Muscle layer of duodenum (tissue), 2 donors: Measurements from ENCODE around the gene ATF3.

ENCODE experiments used
- H3K27ac ChIP-seq: one replicate; pipeline ENCODE4 v1.7.0; 2013; ENCODE audit warnings: mild to moderate bottlenecking, low read length
- H3K27me3 ChIP-seq: one replicate; pipeline ENCODE4 v1.7.0; 2013; ENCODE audit warnings: low read depth, mild to moderate bottlenecking, control low read depth, low read length
- H3K36me3 ChIP-seq, 2 donors: one replicate each; pipeline ENCODE4 v1.7.0; 2013; ENCODE audit warnings: low read length in 2 of 2, control low read depth in 1 of 2, mild to moderate bottlenecking in 1 of 2; ENCODE audit not compliant: insufficient read depth in 2 of 2, control insufficient read depth in 1 of 2
- H3K4me1 ChIP-seq, 2 donors: one replicate each; pipeline ENCODE4 v1.7.0; 2013; ENCODE audit warnings: low read length in 2 of 2, mild to moderate bottlenecking in 2 of 2, control low read depth in 1 of 2, moderate library complexity in 1 of 2; ENCODE audit not compliant: insufficient read depth in 2 of 2, control insufficient read depth in 1 of 2
- H3K4me3 ChIP-seq, 2 donors: one replicate each; pipeline ENCODE4 v1.7.0; 2013; ENCODE audit warnings: low read length in 2 of 2, low read depth in 1 of 2, mild to moderate bottlenecking in 1 of 2
- H3K9me3 ChIP-seq, 2 donors: one replicate each; pipeline ENCODE4 v1.7.0; 2013; ENCODE audit warnings: low read length in 2 of 2, control low read depth in 1 of 2, mild to moderate bottlenecking in 1 of 2; ENCODE audit not compliant: control insufficient read depth in 1 of 2
- donor health status: healthy.

The ATF3 gene

GRCh38 chr1:212621949-212622305 lies 13.4 kb downstream of the ATF3 start:
- no peaks in the 10 kb centered on the region for H3K9me3 ChIP-seq
- H3K36me3 ChIP-seq, result peaks cover 33 to 40% of the 10 kb centered on the region in 2 donors
- no peaks in the 10 kb centered on the region for H3K4me1 ChIP-seq
- no peak overlapping the region for H3K27ac ChIP-seq
- no peak overlapping the region for H3K4me3 ChIP-seq
- H3K27me3 ChIP-seq, result no peaks in the 10 kb centered on the region

DNA sequence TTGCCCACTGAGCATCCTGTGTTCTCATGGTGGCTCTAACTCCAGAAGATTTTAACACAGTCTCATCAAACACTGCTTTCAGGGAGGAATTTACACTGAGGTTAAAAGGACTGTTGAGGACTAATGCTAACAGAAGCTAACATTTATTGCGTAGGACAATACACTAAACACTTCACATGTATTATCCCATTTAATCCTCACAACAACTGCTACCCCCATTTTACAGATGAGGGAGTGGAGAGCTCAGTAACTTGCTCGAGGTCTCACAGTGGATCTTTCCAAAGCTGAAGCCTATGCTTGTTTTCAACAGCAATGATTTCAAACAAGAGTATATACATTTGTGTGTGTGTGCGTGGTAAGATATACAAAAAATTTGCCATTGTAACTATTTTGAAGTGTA lies 13.9 kb downstream of the ATF3 start:
- Histone ChIP-seq H3K4me3 (no peak overlapping the region), H3K36me3 (peaks cover 28 to 35% of the 10 kb centered on the region in 2 donors), H3K9me3 (no peaks in the 10 kb centered on the region), H3K27me3 (no peaks in the 10 kb centered on the region), H3K27ac (no peak overlapping the region), H3K4me1 (no peaks in the 10 kb centered on the region)

- Histone ChIP-seq H3K9me3 (no peaks in the 10 kb centered on the region), H3K4me3 (no peak overlapping the region), H3K4me1 (no peaks in the 10 kb centered on the region), H3K36me3 (peaks cover 25 to 31% of the 10 kb centered on the region in 2 donors), H3K27me3 (no peaks in the 10 kb centered on the region), H3K27ac (no peak overlapping the region)
Observed at GRCh38 chr1:212622906-212623305, 14.3 kb downstream of the ATF3 start.

GRCh38 chr1:212623603-212624002 lies 15.0 kb downstream of the ATF3 start:
- Histone ChIP-seq H3K4me3 (no peak overlapping the region), H3K4me1 (no peaks in the 10 kb centered on the region), H3K27me3 (no peaks in the 10 kb centered on the region), H3K9me3 (no peaks in the 10 kb centered on the region), H3K27ac (no peak overlapping the region), H3K36me3 (peaks cover 18 to 24% of the 10 kb centered on the region in 2 donors)

DNA sequence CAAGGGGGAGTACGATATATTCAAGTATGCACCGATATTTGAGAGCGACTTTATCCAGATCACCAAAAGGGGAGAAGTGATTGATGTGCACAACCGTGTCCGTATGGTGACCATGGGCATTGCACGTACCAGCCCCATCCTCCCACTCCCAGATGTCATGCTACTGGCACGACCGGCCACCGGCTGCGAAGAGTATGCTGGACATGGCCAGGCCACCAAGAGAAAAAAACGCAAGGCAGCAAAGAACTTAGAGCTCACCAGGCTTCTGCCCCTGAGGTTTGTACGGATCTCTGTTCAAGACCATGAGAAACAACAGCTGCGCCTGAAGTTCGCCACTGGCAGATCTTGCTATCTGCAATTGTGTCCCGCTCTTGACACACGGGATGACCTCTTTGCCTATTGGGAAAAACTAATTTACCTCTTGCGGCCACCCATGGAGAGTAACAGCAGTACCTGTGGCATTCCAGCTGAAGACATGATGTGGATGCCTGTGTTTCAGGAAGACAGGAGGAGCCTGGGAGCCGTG lies 16.5 kb downstream of the ATF3 start:
- Histone ChIP-seq H3K27me3 (no peaks in the 10 kb centered on the region), H3K27ac (no peak overlapping the region), H3K9me3 (no peaks in the 10 kb centered on the region), H3K36me3 (peaks cover 7 to 10% of the 10 kb centered on the region in 2 donors), H3K4me1 (no peaks in the 10 kb centered on the region), H3K4me3 (no peak overlapping the region)

DNA sequence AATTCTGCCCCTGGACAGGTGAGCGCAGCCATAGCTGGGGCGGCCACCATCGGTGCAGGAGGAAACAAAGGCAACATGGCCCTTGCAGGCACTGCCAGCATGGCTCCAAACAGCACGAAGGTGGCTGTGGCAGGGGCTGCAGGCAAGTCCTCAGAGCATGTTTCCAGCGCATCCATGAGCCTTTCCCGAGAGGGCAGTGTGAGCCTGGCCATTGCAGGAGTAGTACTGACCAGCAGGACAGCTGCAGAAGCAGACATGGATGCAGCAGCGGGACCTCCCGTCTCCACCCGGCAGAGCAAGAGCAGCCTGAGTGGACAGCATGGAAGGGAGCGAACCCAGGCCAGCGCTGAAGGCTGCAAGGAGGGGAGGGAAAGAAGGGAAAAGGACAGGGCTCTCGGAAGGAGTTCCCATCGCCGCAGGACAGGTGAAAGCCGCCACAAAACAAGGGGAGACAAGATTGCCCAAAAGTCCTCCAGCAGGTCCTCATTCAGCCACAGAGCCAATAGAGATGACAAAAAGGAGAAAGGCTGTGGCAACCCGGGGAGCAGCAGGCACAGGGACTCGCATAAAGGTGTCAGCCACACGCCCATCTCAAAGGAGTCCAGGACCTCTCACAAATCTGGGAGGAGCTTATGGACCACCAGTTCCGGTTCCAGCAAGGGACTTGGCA lies 17.4 kb downstream of the ATF3 start:
- Histone ChIP-seq H3K36me3 (peaks cover 2 to 3% of the 10 kb centered on the region in 2 donors), H3K4me3 (no peak overlapping the region), H3K27me3 (no peaks in the 10 kb centered on the region), H3K27ac (no peak overlapping the region), H3K4me1 (no peaks in the 10 kb centered on the region), H3K9me3 (no peaks in the 10 kb centered on the region)

- H3K36me3 ChIP-seq, result no peaks in the 10 kb centered on the region
- no peak overlapping the region for H3K27ac ChIP-seq
- H3K4me3 ChIP-seq, result no peak overlapping the region
- H3K9me3 ChIP-seq, result no peaks in the 10 kb centered on the region
- no peaks in the 10 kb centered on the region for H3K4me1 ChIP-seq
- no peaks in the 10 kb centered on the region for H3K27me3 ChIP-seq
Observed at GRCh38 chr1:212628046-212628445, 19.5 kb downstream of the ATF3 start.

GRCh38 chr1:212628813-212629415 lies 20.4 kb downstream of the ATF3 start:
- H3K27me3 ChIP-seq, result no peaks in the 10 kb centered on the region
- no peak overlapping the region for H3K27ac ChIP-seq
- H3K9me3 ChIP-seq, result no peaks in the 10 kb centered on the region
- H3K4me1 ChIP-seq, result no peaks in the 10 kb centered on the region
- H3K4me3 ChIP-seq, result no peak overlapping the region
- H3K36me3 ChIP-seq, result no peaks in the 10 kb centered on the region

DNA sequence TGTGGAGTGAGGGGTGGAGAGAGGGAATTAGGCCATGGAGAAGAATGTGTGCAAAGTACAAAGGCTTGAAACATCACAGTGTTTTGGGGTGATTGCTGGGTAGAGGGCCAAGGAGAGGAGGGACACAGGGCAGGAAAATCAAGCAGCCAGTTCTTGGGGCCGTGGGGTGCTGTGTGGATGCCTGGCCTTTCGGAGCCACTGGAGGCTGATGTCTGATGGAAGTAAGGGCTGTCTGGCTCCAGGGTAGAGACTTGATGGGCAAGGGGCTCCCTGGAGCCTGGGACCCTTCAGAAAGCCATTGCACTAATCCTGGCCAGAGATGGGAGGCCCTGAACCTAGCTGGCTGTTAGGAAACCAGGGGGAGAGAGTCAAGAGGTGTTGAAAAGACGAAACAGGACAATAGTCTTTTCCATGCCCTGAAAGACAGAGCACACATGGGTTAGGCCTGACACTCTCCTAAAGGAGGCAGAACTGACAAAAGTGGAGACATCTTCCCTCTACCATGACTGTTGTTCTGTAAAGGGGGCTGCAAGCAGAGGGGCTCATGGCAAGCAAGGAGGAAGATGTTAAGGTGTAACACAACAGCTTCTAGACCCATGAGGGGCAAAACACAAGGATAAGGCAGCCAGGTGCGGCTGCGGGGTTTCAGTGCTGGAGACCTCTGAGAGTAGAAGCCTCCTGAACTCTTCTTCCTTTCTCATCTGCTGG lies 21.0 kb downstream of the ATF3 start:
- H3K27me3 ChIP-seq, result no peaks in the 10 kb centered on the region
- no peak overlapping the region for H3K4me3 ChIP-seq
- H3K9me3 ChIP-seq, result no peaks in the 10 kb centered on the region
- no peaks in the 10 kb centered on the region for H3K36me3 ChIP-seq
- H3K27ac ChIP-seq, result no peak overlapping the region
- no peaks in the 10 kb centered on the region for H3K4me1 ChIP-seq

DNA sequence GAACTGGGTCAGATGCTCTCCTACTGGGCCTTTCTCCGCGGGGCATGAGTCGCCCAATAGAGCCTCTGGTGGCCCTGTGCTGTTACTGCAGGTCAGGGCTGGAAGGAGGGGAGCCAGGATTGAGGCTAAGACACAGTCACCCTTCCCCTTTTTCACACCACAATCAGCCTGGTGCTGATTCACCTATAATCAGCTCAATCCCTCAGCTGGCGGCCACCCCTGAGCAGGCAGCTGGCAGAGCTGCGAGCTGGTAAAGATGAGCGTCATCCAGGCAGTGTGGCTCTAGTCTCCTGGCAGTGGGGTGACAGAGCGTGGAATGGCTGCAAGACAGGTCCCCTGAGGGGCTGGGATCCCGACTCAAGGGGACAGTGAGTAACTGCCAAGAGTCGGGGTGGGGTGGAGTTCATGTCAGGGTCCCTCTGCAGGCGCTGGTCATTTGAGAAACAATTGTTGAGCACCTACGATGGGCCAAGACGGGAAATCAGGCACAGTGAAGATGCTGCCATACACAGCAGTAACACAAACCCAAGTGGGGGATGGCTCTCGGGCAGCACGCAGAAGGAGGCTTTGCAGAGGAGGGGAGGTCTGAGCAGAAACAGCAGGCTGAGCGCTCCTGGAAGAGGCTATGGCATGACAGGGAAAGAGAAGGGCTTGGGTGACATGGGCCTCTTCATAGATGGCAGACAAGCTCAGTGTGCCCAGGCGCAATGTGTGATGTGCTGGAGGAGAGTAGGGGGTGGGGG lies 21.8 kb downstream of the ATF3 start:
- peaks cover 1 to 5% of the 10 kb centered on the region in 2 donors for H3K4me1 ChIP-seq
- H3K27ac ChIP-seq, result no peak overlapping the region
- no peaks in the 10 kb centered on the region for H3K36me3 ChIP-seq
- H3K27me3 ChIP-seq, result no peaks in the 10 kb centered on the region
- H3K9me3 ChIP-seq, result no peaks in the 10 kb centered on the region
- H3K4me3 ChIP-seq, result no peak overlapping the region

GRCh38 chr1:212633161-212633560 lies 24.6 kb downstream of the ATF3 start:
- Histone ChIP-seq H3K27ac (no peak overlapping the region), H3K4me1 (peaks cover 9 to 15% of the 10 kb centered on the region in 2 donors), H3K36me3 (no peaks in the 10 kb centered on the region), H3K27me3 (no peaks in the 10 kb centered on the region), H3K4me3 (no peak overlapping the region), H3K9me3 (no peaks in the 10 kb centered on the region)
